ENCODE data around the gene LRIT3.

LRIT3 gene

GRCh38 chr4:109810552-109811387 is 37.1 kb upstream of the LRIT3 start:
- no peak overlapping the region for H3K4me3 ChIP-seq (replicated peaks; ENCODE audit: insufficient read depth, low read length)
- no peak for DNase-seq (ENCODE audit: low read depth in 1 of 2, low spot score in 1 of 2)
- H3K27ac ChIP-seq (replicated peaks) = no peak overlapping the region
- H3K27me3 ChIP-seq (ENCODE audit: insufficient read depth, poor library complexity, severe bottlenecking) = no peaks in the 10 kb centered on the region
- TF ChIP-seq SPI1 (IDR thresholded peaks at IDR 0.05; ENCODE audit: borderline replicate concordance, low read depth) (no peak), REST (IDR thresholded peaks at IDR 0.05; ENCODE audit: insufficient replicate concordance, low read depth) (no peak), CTCF (IDR thresholded peaks at IDR 0.05; ENCODE audit: insufficient read depth, low read length) (no peak), POLR2AphosphoS5 (IDR thresholded peaks at IDR 0.05; ENCODE audit: low read depth) (no peak), GABPA (IDR thresholded peaks at IDR 0.05; ENCODE audit: low read depth) (no peak)

- DNase-seq (ENCODE audit: low read depth in 1 of 2, low spot score in 1 of 2) = no peak
- H3K27me3 ChIP-seq (ENCODE audit: insufficient read depth, poor library complexity, severe bottlenecking) = no peaks in the 10 kb centered on the region
- H3K4me3 ChIP-seq (replicated peaks; ENCODE audit: insufficient read depth, low read length) = no peak overlapping the region
- H3K27ac ChIP-seq (replicated peaks) = no peak overlapping the region
- TF ChIP-seq REST (IDR thresholded peaks at IDR 0.05; ENCODE audit: insufficient replicate concordance, low read depth) = no peak
- no peak for TF ChIP-seq CTCF (IDR thresholded peaks at IDR 0.05; ENCODE audit: insufficient read depth, low read length)
- no peak for TF ChIP-seq SPI1 (IDR thresholded peaks at IDR 0.05; ENCODE audit: borderline replicate concordance, low read depth)
- TF ChIP-seq GABPA (IDR thresholded peaks at IDR 0.05; ENCODE audit: low read depth) = no peak
- TF ChIP-seq POLR2AphosphoS5 (IDR thresholded peaks at IDR 0.05; ENCODE audit: low read depth) = no peak
Measured at GRCh38 chr4:109811707-109812106, 36.2 kb upstream of the LRIT3 start.

GRCh38 chr4:109815151-109816081 is 32.5 kb upstream of the LRIT3 start, which contains the start of gene GAR1:
Gene GAR1, plus strand, starts transcription at chr4:109815762. Its CDS starts 403 bp downstream, at chr4:109816165.
- TF ChIP-seq GABPA (IDR thresholded peaks at IDR 0.05; ENCODE audit: low read depth) (peak; percentile 80), CTCF (IDR thresholded peaks at IDR 0.05; ENCODE audit: insufficient read depth, low read length) (no peak), REST (IDR thresholded peaks at IDR 0.05; ENCODE audit: insufficient replicate concordance, low read depth) (no peak), POLR2AphosphoS5 (IDR thresholded peaks at IDR 0.05; ENCODE audit: low read depth) (peak; percentile 67), SPI1 (IDR thresholded peaks at IDR 0.05; ENCODE audit: borderline replicate concordance, low read depth) (peak; percentile 27; the same call in 1 of the 2 replicates)
- H3K4me3 ChIP-seq (replicated peaks; ENCODE audit: insufficient read depth, low read length) = peak within 1 kb of the TSS; percentile 98
- peak within 1 kb of the TSS; percentile 94 for H3K27ac ChIP-seq (replicated peaks)
- H3K27me3 ChIP-seq (ENCODE audit: insufficient read depth, poor library complexity, severe bottlenecking) = no peaks in the 10 kb centered on the region
- DNase-seq (ENCODE audit: low read depth in 1 of 2, low spot score in 1 of 2) = peak; percentile 85 to 96
